ENCODE measurements around the gene AMT. TPM values are rescaled to one million over a fixed set of nuclear protein-coding genes. Genes with fewer than 3 reads are reported as not detected.

AMT gene
- total RNA-seq, 1 donor, result 2.6 TPM

GRCh38 chr3:49385617-49386016 is 36.7 kb downstream of the AMT start:
- Histone ChIP-seq H3K27me3 (ENCODE audit: insufficient read depth, low read length) (no peaks in the 10 kb centered on the region), H3K9me3 (ENCODE audit: low read depth, low read length) (no peaks in the 10 kb centered on the region), H3K4me1 (ENCODE audit: insufficient read depth, low read length) (peaks cover 74% of the 10 kb centered on the region), H3K4me3 (ENCODE audit: low read length) (no peak overlapping the region)

GRCh38 chr3:49383387-49383786 is 38.9 kb downstream of the AMT start:
- Histone ChIP-seq H3K4me1 (ENCODE audit: insufficient read depth, low read length) (peaks cover 75% of the 10 kb centered on the region), H3K9me3 (ENCODE audit: low read depth, low read length) (no peaks in the 10 kb centered on the region), H3K27me3 (ENCODE audit: insufficient read depth, low read length) (no peaks in the 10 kb centered on the region), H3K4me3 (ENCODE audit: low read length) (no peak overlapping the region)

- H3K4me3 ChIP-seq (ENCODE audit: low read length), result no peak overlapping the region
- peaks cover 67% of the 10 kb centered on the region for H3K4me1 ChIP-seq (ENCODE audit: insufficient read depth, low read length)
- no peaks in the 10 kb centered on the region for H3K9me3 ChIP-seq (ENCODE audit: low read depth, low read length)
- H3K27me3 ChIP-seq (ENCODE audit: insufficient read depth, low read length), result no peaks in the 10 kb centered on the region
Measured at GRCh38 chr3:49378249-49378895, 43.9 kb downstream of the AMT start.

- Histone ChIP-seq H3K4me3 (ENCODE audit: low read length) (no peak overlapping the region), H3K4me1 (ENCODE audit: insufficient read depth, low read length) (peaks cover 67% of the 10 kb centered on the region), H3K9me3 (ENCODE audit: low read depth, low read length) (no peaks in the 10 kb centered on the region), H3K27me3 (ENCODE audit: insufficient read depth, low read length) (no peaks in the 10 kb centered on the region)
Measured at GRCh38 chr3:49377483-49377882, 44.8 kb downstream of the AMT start.

- Histone ChIP-seq H3K4me1 (ENCODE audit: insufficient read depth, low read length) (peaks cover 26% of the 10 kb centered on the region), H3K4me3 (ENCODE audit: low read length) (no peak overlapping the region), H3K27me3 (ENCODE audit: insufficient read depth, low read length) (no peaks in the 10 kb centered on the region), H3K9me3 (ENCODE audit: low read depth, low read length) (no peaks in the 10 kb centered on the region)
Measured at GRCh38 chr3:49371946-49372345, 50.3 kb downstream of the AMT start.

GRCh38 chr3:49370585-49371290 is 51.5 kb downstream of the AMT start:
- Histone ChIP-seq H3K27me3 (ENCODE audit: insufficient read depth, low read length) (no peaks in the 10 kb centered on the region), H3K4me3 (ENCODE audit: low read length) (no peak overlapping the region), H3K4me1 (ENCODE audit: insufficient read depth, low read length) (peaks cover 21% of the 10 kb centered on the region), H3K9me3 (ENCODE audit: low read depth, low read length) (no peaks in the 10 kb centered on the region)

Other genes with a start within 250 kb of the AMT start
- gene C3orf62, start 145.2 kb downstream of the AMT start, total RNA-seq, result 5.0 TPM
- gene USP4, start 82.4 kb downstream of the AMT start, total RNA-seq, result 65.2 TPM
- 149 TPM for gene GPX1, start 64.1 kb downstream of the AMT start, total RNA-seq
- gene RHOA, start 10.5 kb downstream of the AMT start, total RNA-seq, result 595 TPM
- 15.3 TPM for gene TCTA, start 10.1 kb downstream of the AMT start, total RNA-seq
- gene NICN1, start 6.9 kb upstream of the AMT start, total RNA-seq, result 3.7 TPM
- 9.4 TPM for gene DAG1, start 47.8 kb upstream of the AMT start, total RNA-seq
- under 0.01 TPM for gene BSN, start 132.0 kb upstream of the AMT start, total RNA-seq

Measured in mononuclear cell (primary cell).